H1 (cell line): ENCODE measurements around the gene IGSF9. TPM values are rescaled to one million over a fixed set of nuclear protein-coding genes. Genes with fewer than 3 reads are reported as not detected.

Experiments
- CTCF ChIA-PET: fragments of 300-600 bp; sonication (Branson Sonifier 250); formaldehyde crosslinking; loops from one replicate; lab custom pipeline; 2021; ENCODE audit not compliant: partially characterized antibody; lab: Charles Lee
- POLR2A ChIA-PET: fragments of 300-600 bp; sonication (Branson Sonifier 250); formaldehyde crosslinking; loops from one replicate; lab custom pipeline; 2021; ENCODE audit warnings: inconsistent platforms; ENCODE audit not compliant: partially characterized antibody; lab: Charles Lee
- DNase-seq, 2 experiments: peaks; one replicate each; pipeline versions ENCODE4 v3.0.0 to v3.0.0-alpha.2; 2010 to 2022; ENCODE audit warnings: low spot score in 2 of 2, low read depth in 1 of 2, mixed read lengths in 1 of 2
- FAIRE-seq: peaks from 2 replicates; lab custom pipeline; 2011; peaks lifted over from hg19 to GRCh38; lab: Jason Lieb, UNC
- H2AFZ ChIP-seq: 2 replicates; pipeline ENCODE4 v1.8.1; 2012; ENCODE audit warnings: low read length, inconsistent platforms
- H2AK5ac ChIP-seq: 2 replicates; pipeline ENCODE4 v1.6.1; 2013; ENCODE audit warnings: low read depth, low read length
- H2BK120ac ChIP-seq: replicated peaks from 2 replicates; pipeline ENCODE3; 2013; ENCODE audit warnings: low read depth, low read length, inconsistent platforms
- H2BK12ac ChIP-seq: 2 replicates; pipeline ENCODE4 v1.6.1; 2013; ENCODE audit warnings: low read depth, low read length
- H2BK15ac ChIP-seq: 2 replicates; pipeline ENCODE4 v1.6.1; 2013; ENCODE audit warnings: low read length
- H2BK20ac ChIP-seq: 2 replicates; pipeline ENCODE4 v1.6.1; 2013; ENCODE audit warnings: low read length
- H2BK5ac ChIP-seq: 2 replicates; pipeline ENCODE4 v1.6.1; 2013; ENCODE audit warnings: low read depth, low read length
- H3K14ac ChIP-seq: 2 replicates; pipeline ENCODE4 v1.6.1; 2013; ENCODE audit warnings: inconsistent platforms; ENCODE audit not compliant: insufficient read length
- H3K18ac ChIP-seq: 2 replicates; pipeline ENCODE4 v1.6.1; 2013; ENCODE audit warnings: low read length; ENCODE audit errors: extremely low read depth
- H3K23ac ChIP-seq: 2 replicates; pipeline ENCODE4 v1.6.1; 2013; ENCODE audit warnings: inconsistent platforms; ENCODE audit not compliant: insufficient read length
- H3K23me2 ChIP-seq: 2 replicates; pipeline ENCODE4 v1.6.1; 2013; ENCODE audit warnings: low read depth, low read length
- H3K27ac ChIP-seq: 2 replicates; pipeline ENCODE4 v1.6.1; 2011; ENCODE audit warnings: low read depth, low read length, inconsistent platforms
- H3K27me3 ChIP-seq, 4 experiments: replicated peaks in 1 of 4; 1 replicate in 1 of 4; 2 replicates in 3 of 4; pipeline versions ENCODE4 v1.6.1 to v1.8.1; 2011 to 2013; ENCODE audit warnings: low read length in 3 of 4, mild to moderate bottlenecking in 3 of 4, inconsistent platforms in 2 of 4, mixed read lengths in 2 of 4, moderate library complexity in 1 of 4; ENCODE audit not compliant: control insufficient read depth in 3 of 4, insufficient read depth in 3 of 4; ENCODE audit errors: extremely low read depth in 1 of 4
- H3K36me3 ChIP-seq, 4 experiments: 2 replicates each; pipeline versions ENCODE4 v1.6.1 to v1.8.1; 2011 to 2013; ENCODE audit warnings: mild to moderate bottlenecking in 4 of 4, low read length in 3 of 4, moderate library complexity in 2 of 4, control low read depth in 1 of 4, inconsistent platforms in 1 of 4; ENCODE audit not compliant: insufficient read depth in 4 of 4, control insufficient read depth in 2 of 4
- H3K4ac ChIP-seq: replicated peaks from 2 replicates; pipeline ENCODE3; 2013; ENCODE audit warnings: low read length, low read depth, mixed read lengths, inconsistent platforms; ENCODE audit not compliant: insufficient read length
- H3K4me1 ChIP-seq, 4 experiments: replicated peaks in 1 of 4; 1 replicate in 1 of 4; 2 replicates in 3 of 4; pipeline versions ENCODE4 v1.6.1 to v1.8.1; 2011 to 2013; ENCODE audit warnings: low read length in 3 of 4, inconsistent platforms in 2 of 4, mixed read lengths in 1 of 4; ENCODE audit not compliant: insufficient read depth in 4 of 4, control insufficient read depth in 3 of 4
- H3K4me2 ChIP-seq, 2 experiments: 2 replicates each; pipeline versions ENCODE4 v1.6.1 to v1.8.1; 2011 to 2013; ENCODE audit warnings: low read depth in 2 of 2, low read length in 2 of 2, control low read depth in 1 of 2, inconsistent platforms in 1 of 2, mild to moderate bottlenecking in 1 of 2; ENCODE audit not compliant: insufficient read depth in 1 of 2
- H3K4me3 ChIP-seq, 4 experiments: fragments of 200-600, 300-600 bp in 1 of 4; sonication (generic), shearing (Covaris generic), sonication (Bioruptor Twin) in 1 of 4; 2 replicates each; pipeline versions ENCODE4 v1.5.1 to v1.8.1; 2011 to 2016; ENCODE audit warnings: low read length in 4 of 4, low read depth in 3 of 4, control low read depth in 2 of 4, inconsistent platforms in 2 of 4, mild to moderate bottlenecking in 2 of 4, mixed read lengths in 1 of 4, moderate library complexity in 1 of 4; ENCODE audit not compliant: insufficient read depth in 2 of 4; ENCODE audit errors: extremely low read depth in 1 of 4
- H3K56ac ChIP-seq: replicated peaks from 2 replicates; pipeline ENCODE3; 2013; ENCODE audit warnings: low read depth, mild to moderate bottlenecking, mixed read lengths, low read length, inconsistent platforms; ENCODE audit not compliant: insufficient read length
- H3K79me1 ChIP-seq: 2 replicates; pipeline ENCODE4 v1.6.1; 2013; ENCODE audit warnings: low read depth, low read length, control low read depth
- H3K79me2 ChIP-seq, 2 experiments: 2 replicates each; pipeline versions ENCODE4 v1.6.1 to v1.8.1; 2012 to 2013; ENCODE audit warnings: low read length in 2 of 2, mild to moderate bottlenecking in 2 of 2, inconsistent platforms in 1 of 2; ENCODE audit not compliant: insufficient read depth in 2 of 2, control insufficient read depth in 1 of 2
- H3K9ac ChIP-seq, 4 experiments: replicated peaks in 1 of 4; 1 replicate in 1 of 4; 2 replicates in 3 of 4; pipeline versions ENCODE4 v1.6.1 to v1.8.1; 2011 to 2013; ENCODE audit warnings: low read depth in 3 of 4, low read length in 3 of 4, control low read depth in 2 of 4, mild to moderate bottlenecking in 2 of 4, moderate library complexity in 2 of 4, inconsistent platforms in 1 of 4; ENCODE audit errors: extremely low read depth in 1 of 4
- H3K9me3 ChIP-seq, 2 experiments: 2 replicates each; pipeline versions ENCODE4 v1.6.1 to v1.8.1; 2012 to 2013; ENCODE audit warnings: mild to moderate bottlenecking in 2 of 2, moderate library complexity in 2 of 2, control low read depth in 1 of 2, inconsistent platforms in 1 of 2, low read depth in 1 of 2, low read length in 1 of 2, mixed read lengths in 1 of 2; ENCODE audit not compliant: insufficient read depth in 2 of 2
- H4K20me1 ChIP-seq, 2 experiments: replicated peaks in 1 of 2; 2 replicates each; pipeline versions ENCODE3 to v1.8.1; 2011 to 2013; ENCODE audit warnings: inconsistent platforms in 2 of 2, low read length in 2 of 2, mild to moderate bottlenecking in 1 of 2; ENCODE audit not compliant: insufficient read depth in 2 of 2, control insufficient read depth in 1 of 2
- H4K5ac ChIP-seq: 2 replicates; pipeline ENCODE4 v1.6.1; 2013; ENCODE audit warnings: low read length, low read depth, mixed read lengths, inconsistent platforms; ENCODE audit not compliant: insufficient read length
- H4K8ac ChIP-seq: 2 replicates; pipeline ENCODE4 v1.8.0; 2013; ENCODE audit warnings: mild to moderate bottlenecking, moderate library complexity, low read length, inconsistent platforms; ENCODE audit not compliant: insufficient read depth; ENCODE audit errors: extremely low read depth
- H4K91ac ChIP-seq: replicated peaks from 2 replicates; pipeline ENCODE3; 2013; ENCODE audit warnings: low read length, mixed read lengths, inconsistent platforms; ENCODE audit not compliant: insufficient read length
- E2F6 ChIP-seq: IDR thresholded peaks from 2 replicates; pipeline ENCODE4 v1.6.1; 2012; ENCODE audit warnings: inconsistent platforms
- GABPA ChIP-seq: IDR thresholded peaks from 2 replicates; pipeline ENCODE4 v1.6.1; 2011; ENCODE audit warnings: mild to moderate bottlenecking, low read length, moderate library complexity, borderline replicate concordance; ENCODE audit not compliant: insufficient read depth
- JUN ChIP-seq: IDR thresholded peaks from 2 replicates; pipeline ENCODE4 v1.6.1; 2011; ENCODE audit warnings: low read depth, mild to moderate bottlenecking, improper control_type of control experiment, low read length
- PHF8 ChIP-seq: fragments of 200-600 bp; sonication (generic); conservative IDR thresholded peaks from 2 replicates; pipeline ENCODE4 v1.7.1; 2012; ENCODE audit warnings: low read depth, mild to moderate bottlenecking, inconsistent platforms, low read length, moderate library complexity
- RAD21 ChIP-seq, 2 experiments: IDR thresholded peaks in 1 of 2; conservative IDR thresholded peaks in 1 of 2; 2 replicates each; pipeline ENCODE4 v1.6.1; 2011; ENCODE audit warnings: low read depth in 2 of 2, low read length in 2 of 2, improper control_type of control experiment in 1 of 2, inconsistent platforms in 1 of 2, mild to moderate bottlenecking in 1 of 2, moderate library complexity in 1 of 2
- SP4 ChIP-seq: IDR thresholded peaks from 2 replicates; pipeline ENCODE4 v1.6.1; 2012; ENCODE audit warnings: low read length, inconsistent platforms
- TBP ChIP-seq: IDR thresholded peaks from 2 replicates; pipeline ENCODE4 v1.6.1; 2011; ENCODE audit warnings: low read depth, low read length, improper control_type of control experiment
- WGBS, 2 experiments: shearing (Covaris generic) in 1 of 2; methylation state at CpG; one replicate each; pipeline versions ENCODE4 v1.1.6 to v1.1.7; 2013 to 2015; ENCODE audit warnings: low lambda C conversion rate in 2 of 2, mixed read lengths in 2 of 2, inconsistent platforms in 1 of 2, low coverage in 1 of 2, missing lambda C conversion rate in 1 of 2; ENCODE audit not compliant: insufficient replicate concordance in 2 of 2, insufficient coverage in 1 of 2, insufficient read length in 1 of 2; ENCODE audit errors: extremely low coverage in 1 of 2, missing lambda C conversion rate in 1 of 2; 5-methylcytosine and 5-hydroxymethylcytosine counted together
- polyA plus RNA-seq, 7 experiments: library from polyadenylated mRNA; depleted of rRNA in 3 of 7; stranded (reverse) in 5 of 7; unstranded in 2 of 7; fragments of >200 nt in 5 of 7; fragments of 200-250 nt in 2 of 7; gene quantifications; 1 replicate in 5 of 7; 2 replicates in 1 of 7; 4 replicates in 1 of 7; pipeline versions ENCODE4 v1.2.1 to v1.2.3, GENCODE V29; 2011 to 2013; ENCODE audit warnings: missing spikeins in 2 of 7, mixed read lengths in 2 of 7
- total RNA-seq: library from RNA; stranded (reverse); fragmentation: NEBNext Ultra II Directional; extraction: Animal tissue kit (Norgen Biotek cat#: 25700); gene quantifications from 2 replicates; pipeline ENCODE4 v1.2.1, GENCODE V29; 2021

Gene IGSF9
- total and polyA plus RNA-seq, 2 of the 8 experiments (the other 6 are each of a cell fraction or from before 2014, with no cell fraction given) = 10.9 to 28.1 TPM

GRCh38 chr1:159920651-159921050 lies 24.8 kb downstream of the IGSF9 start:
- H3K79me2 ChIP-seq = peaks cover 0 to 12% of the 10 kb centered on the region in 2 experiments; a peak in 2 of 4 replicates
- DNase-seq = no peak

More at GRCh38 chr1:159920651-159921050, 24.8 kb downstream of the IGSF9 start:
- Histone ChIP-seq H4K20me1 (peaks cover 0 to 3% of the 10 kb centered on the region in 2 experiments), H2BK5ac (no peak overlapping the region), H3K9me3 (no peaks in the 10 kb centered on the region), H3K4me2 (no peak overlapping the region), H2BK12ac (no peak overlapping the region), H3K14ac (no peak overlapping the region), H3K27ac (no peak overlapping the region), H2AK5ac (no peak overlapping the region), H3K18ac (no peak overlapping the region), H4K91ac (no peak overlapping the region), H3K23ac (no peak overlapping the region), H3K36me3 (peaks cover 0 to 16% (median 2%) of the 10 kb centered on the region in 4 experiments; a peak in 4 of 8 replicates), H4K8ac (no peak overlapping the region), H3K4me3 (no peak overlapping the region), H3K27me3 (peaks cover 0 to 17% (median 8%) of the 10 kb centered on the region in 4 experiments; a peak in 5 of 7 replicates), H2BK120ac (no peak overlapping the region), H2BK20ac (no peak overlapping the region), H3K79me1 (peaks cover 3% of the 10 kb centered on the region), H2AFZ (no peak overlapping the region), H4K5ac (no peak overlapping the region), H3K4ac (no peak overlapping the region), H3K56ac (no peak overlapping the region), H2BK15ac (no peak overlapping the region), H3K23me2 (peaks cover 15% of the 10 kb centered on the region; the same call in 1 of the 2 replicates), H3K9ac (no peak overlapping the region), H3K4me1 (peaks cover 10 to 26% (median 17%) of the 10 kb centered on the region in 4 experiments)
- 71% methylated on average over 1 of the region's 1 CpG; no CpG with 5 or more reads in 1 of the 2 experiments for WGBS, 2 experiments
- POLR2A ChIA-PET = interaction anchor here (0.9 to 2.0 kb wide), 2 partner anchors 23 to 111 kb away, joined by 4 to 7 read pairs; partner anchors contain the start of gene PIGM
- CTCF ChIA-PET = interaction anchor here (0.7 to 7.5 kb wide), 8 partner anchors 10 to 121 kb away, joined by 3 to 43 read pairs (median 3); no protein-coding TSS in a partner anchor
- FAIRE-seq = no peak
- TF ChIP-seq TBP = no peak
- no peak for TF ChIP-seq RAD21 (IDR thresholded peaks at IDR 0.05 in 1 of 2, conservative IDR thresholded peaks at IDR 0.05 in 1 of 2; ENCODE audit: low read depth in 2 of 2, low read length in 2 of 2)
- TF ChIP-seq JUN = no peak
- TF ChIP-seq PHF8 = no peak
- no peak for TF ChIP-seq SP4
- no peak for TF ChIP-seq GABPA
- TF ChIP-seq E2F6 = no peak
